ENCODE data around the gene TRIM52. TPM values are rescaled to one million over a fixed set of nuclear protein-coding genes. Genes with fewer than 3 reads are reported as not detected.
A peak's percentile ranks its signal among the peaks of the same experiment; 100 is the strongest.

The TRIM52 gene
- total and polyA plus RNA-seq, 10 of the 15 experiments (the other 5 are each of a cell fraction or from before 2014, with no cell fraction given), result 1.4 to 24.3 (median 8.1) TPM

DNA sequence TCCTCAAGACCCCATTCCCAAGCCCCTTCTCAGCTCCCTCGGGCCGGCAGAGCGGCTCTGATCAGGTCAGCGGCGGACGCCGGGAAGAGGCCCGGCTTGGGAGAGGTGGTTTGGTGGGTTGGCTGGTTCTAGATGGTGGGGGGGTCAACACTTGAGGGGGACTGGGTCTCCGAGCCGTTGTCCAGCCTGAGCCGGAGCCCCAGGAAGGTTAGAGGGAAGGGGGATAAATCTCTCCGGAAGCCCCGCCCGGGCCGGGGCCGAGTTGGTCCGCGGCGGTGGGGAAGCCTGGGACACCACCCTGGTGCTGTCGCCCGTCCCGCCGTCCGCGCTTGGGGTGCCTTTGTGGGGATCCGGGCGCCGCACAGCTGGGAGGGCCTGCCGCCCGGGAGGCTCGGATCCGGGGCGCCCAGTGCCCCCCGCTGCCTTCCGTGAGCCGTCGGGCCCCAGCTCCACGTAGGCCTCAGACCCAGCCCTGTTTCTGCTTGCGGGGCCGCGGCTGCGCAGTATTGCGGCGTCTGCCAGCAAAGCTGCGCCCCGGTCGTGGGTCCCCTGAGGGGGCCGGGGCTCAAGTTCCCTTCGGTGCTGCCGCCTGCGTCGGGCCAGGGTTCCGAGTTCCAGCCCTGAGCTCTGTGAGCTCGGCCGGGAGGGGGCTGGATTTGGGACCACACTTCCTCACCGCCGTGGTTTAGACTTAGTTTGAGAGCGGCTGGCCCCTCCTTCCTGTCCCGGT lies 542 bp upstream of the TRIM52 start (continued):
- TF ChIP-seq SUZ12 (IDR thresholded peaks at IDR 0.05; ENCODE audit: unreplicated experiment), result no peak
- no peak for TF ChIP-seq CREM (IDR thresholded peaks at IDR 0.05; ENCODE audit: low read depth)
- TF ChIP-seq FOXM1 (IDR thresholded peaks at IDR 0.05; ENCODE audit: low read depth, low read length), result no peak
- no peak for TF ChIP-seq ZNF217 (IDR thresholded peaks at IDR 0.05)
- TF ChIP-seq CREB1 (IDR thresholded peaks at IDR 0.05; ENCODE audit: low read depth), result no peak
- TF ChIP-seq JUND (IDR thresholded peaks at IDR 0.05; ENCODE audit: low read depth, low read length), result no peak
- TF ChIP-seq EZH2 (IDR thresholded peaks at IDR 0.05; ENCODE audit: borderline replicate concordance, control insufficient read depth, low read depth, low read length), result no peak
- no peak for TF ChIP-seq RFX5 (IDR thresholded peaks at IDR 0.05; ENCODE audit: low read depth, low read length)
- TF ChIP-seq, protein P1, sequence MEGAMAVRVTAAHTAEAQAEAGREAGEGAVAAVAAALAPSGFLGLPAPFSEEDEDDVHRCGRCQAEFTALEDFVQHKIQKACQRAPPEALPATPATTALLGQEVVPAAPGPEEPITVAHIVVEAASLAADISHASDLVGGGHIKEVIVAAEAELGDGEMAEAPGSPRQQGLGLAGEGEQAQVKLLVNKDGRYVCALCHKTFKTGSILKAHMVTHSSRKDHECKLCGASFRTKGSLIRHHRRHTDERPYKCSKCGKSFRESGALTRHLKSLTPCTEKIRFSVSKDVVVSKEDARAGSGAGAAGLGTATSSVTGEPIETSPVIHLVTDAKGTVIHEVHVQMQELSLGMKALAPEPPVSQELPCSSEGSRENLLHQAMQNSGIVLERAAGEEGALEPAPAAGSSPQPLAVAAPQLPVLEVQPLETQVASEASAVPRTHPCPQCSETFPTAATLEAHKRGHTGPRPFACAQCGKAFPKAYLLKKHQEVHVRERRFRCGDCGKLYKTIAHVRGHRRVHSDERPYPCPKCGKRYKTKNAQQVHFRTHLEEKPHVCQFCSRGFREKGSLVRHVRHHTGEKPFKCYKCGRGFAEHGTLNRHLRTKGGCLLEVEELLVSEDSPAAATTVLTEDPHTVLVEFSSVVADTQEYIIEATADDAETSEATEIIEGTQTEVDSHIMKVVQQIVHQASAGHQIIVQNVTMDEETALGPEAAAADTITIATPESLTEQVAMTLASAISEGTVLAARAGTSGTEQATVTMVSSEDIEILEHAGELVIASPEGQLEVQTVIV (IDR thresholded peaks at IDR 0.05; ENCODE audit: borderline replicate concordance, partially characterized antibody), result no peak
- TF ChIP-seq SP1 (IDR thresholded peaks at IDR 0.05; ENCODE audit: low read depth, low read length), result no peak
- no peak for TF ChIP-seq NFYA (IDR thresholded peaks at IDR 0.05; ENCODE audit: borderline replicate concordance, low read depth, low read length)
- no peak for TF ChIP-seq HDAC6 (IDR thresholded peaks at IDR 0.05; ENCODE audit: unreplicated experiment)
- TF ChIP-seq CBFB (IDR thresholded peaks at IDR 0.05; ENCODE audit: low read depth), result peak; percentile 72
- no peak for TF ChIP-seq BRCA1 (IDR thresholded peaks at IDR 0.05; ENCODE audit: low read depth, low read length)
- TF ChIP-seq SIX5 (IDR thresholded peaks at IDR 0.05; ENCODE audit: low read depth, low read length, severe bottlenecking), result no peak
- no peak for TF ChIP-seq ZSCAN29 (IDR thresholded peaks at IDR 0.05)
- TF ChIP-seq, protein P2, sequence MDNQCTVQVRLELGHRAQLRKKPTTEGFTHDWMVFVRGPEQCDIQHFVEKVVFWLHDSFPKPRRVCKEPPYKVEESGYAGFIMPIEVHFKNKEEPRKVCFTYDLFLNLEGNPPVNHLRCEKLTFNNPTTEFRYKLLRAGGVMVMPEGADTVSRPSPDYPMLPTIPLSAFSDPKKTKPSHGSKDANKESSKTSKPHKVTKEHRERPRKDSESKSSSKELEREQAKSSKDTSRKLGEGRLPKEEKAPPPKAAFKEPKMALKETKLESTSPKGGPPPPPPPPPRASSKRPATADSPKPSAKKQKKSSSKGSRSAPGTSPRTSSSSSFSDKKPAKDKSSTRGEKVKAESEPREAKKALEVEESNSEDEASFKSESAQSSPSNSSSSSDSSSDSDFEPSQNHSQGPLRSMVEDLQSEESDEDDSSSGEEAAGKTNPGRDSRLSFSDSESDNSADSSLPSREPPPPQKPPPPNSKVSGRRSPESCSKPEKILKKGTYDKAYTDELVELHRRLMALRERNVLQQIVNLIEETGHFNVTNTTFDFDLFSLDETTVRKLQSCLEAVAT (IDR thresholded peaks at IDR 0.05), result no peak
- TF ChIP-seq KDM1A (IDR thresholded peaks at IDR 0.05; ENCODE audit: borderline replicate concordance), result no peak
- 0 out of 2 replicates have a peak, but pooled peaks have one; percentile 38 for TF ChIP-seq ASH2L (IDR thresholded peaks at IDR 0.05; ENCODE audit: borderline replicate concordance, low read depth)
- no peak for TF ChIP-seq NR2C2 (IDR thresholded peaks at IDR 0.05; ENCODE audit: borderline replicate concordance, control insufficient read depth, insufficient read length, low read depth)
- TF ChIP-seq, protein P3, sequence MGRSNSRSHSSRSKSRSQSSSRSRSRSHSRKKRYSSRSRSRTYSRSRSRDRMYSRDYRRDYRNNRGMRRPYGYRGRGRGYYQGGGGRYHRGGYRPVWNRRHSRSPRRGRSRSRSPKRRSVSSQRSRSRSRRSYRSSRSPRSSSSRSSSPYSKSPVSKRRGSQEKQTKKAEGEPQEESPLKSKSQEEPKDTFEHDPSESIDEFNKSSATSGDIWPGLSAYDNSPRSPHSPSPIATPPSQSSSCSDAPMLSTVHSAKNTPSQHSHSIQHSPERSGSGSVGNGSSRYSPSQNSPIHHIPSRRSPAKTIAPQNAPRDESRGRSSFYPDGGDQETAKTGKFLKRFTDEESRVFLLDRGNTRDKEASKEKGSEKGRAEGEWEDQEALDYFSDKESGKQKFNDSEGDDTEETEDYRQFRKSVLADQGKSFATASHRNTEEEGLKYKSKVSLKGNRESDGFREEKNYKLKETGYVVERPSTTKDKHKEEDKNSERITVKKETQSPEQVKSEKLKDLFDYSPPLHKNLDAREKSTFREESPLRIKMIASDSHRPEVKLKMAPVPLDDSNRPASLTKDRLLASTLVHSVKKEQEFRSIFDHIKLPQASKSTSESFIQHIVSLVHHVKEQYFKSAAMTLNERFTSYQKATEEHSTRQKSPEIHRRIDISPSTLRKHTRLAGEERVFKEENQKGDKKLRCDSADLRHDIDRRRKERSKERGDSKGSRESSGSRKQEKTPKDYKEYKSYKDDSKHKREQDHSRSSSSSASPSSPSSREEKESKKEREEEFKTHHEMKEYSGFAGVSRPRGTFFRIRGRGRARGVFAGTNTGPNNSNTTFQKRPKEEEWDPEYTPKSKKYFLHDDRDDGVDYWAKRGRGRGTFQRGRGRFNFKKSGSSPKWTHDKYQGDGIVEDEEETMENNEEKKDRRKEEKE (IDR thresholded peaks at IDR 0.05), result no peak
- TF ChIP-seq, protein P4, sequence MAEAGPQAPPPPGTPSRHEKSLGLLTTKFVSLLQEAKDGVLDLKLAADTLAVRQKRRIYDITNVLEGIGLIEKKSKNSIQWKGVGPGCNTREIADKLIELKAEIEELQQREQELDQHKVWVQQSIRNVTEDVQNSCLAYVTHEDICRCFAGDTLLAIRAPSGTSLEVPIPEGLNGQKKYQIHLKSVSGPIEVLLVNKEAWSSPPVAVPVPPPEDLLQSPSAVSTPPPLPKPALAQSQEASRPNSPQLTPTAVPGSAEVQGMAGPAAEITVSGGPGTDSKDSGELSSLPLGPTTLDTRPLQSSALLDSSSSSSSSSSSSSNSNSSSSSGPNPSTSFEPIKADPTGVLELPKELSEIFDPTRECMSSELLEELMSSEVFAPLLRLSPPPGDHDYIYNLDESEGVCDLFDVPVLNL (IDR thresholded peaks at IDR 0.05; ENCODE audit: low read depth, low read length), result no peak
- no peak for TF ChIP-seq RCOR1 (conservative IDR thresholded peaks at IDR 0.05; ENCODE audit: low read depth, low read length)
- peak; percentile 83 for TF ChIP-seq IKZF1 (conservative IDR thresholded peaks at IDR 0.05)

All from GM12878 (cell line).